ENCODE results near the gene OLR1. TPM values are rescaled to one million over a fixed set of nuclear protein-coding genes. Genes with fewer than 3 reads are reported as not detected.

Gene OLR1
- total RNA-seq, 1 experiment from 2014 or later, result not detected

DNA sequence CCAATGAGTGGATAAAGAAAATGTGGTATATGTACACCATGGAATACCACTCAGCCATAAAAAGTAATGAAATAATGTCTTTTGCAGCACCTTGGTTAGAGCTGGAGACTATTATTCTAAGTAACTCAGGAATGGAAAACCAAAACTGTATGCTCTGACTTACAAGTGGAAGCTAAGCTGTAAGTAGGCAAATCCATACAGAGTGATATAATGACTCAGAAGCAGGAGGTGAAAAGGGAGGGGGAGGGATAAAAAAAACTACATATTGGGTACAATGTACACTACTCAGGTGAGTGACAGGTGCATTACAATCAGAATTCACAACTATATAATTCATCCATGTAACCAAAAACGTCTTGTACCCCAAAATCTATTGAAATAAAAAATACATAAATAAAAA lies 58.0 kb downstream of the OLR1 start (continued):
- TF ChIP-seq PRDM15 (CRISPR knock-in tag; IDR thresholded peaks at IDR 0.05) (no peak), MYBL2 (CRISPR knock-in tag; IDR thresholded peaks at IDR 0.05) (no peak), PRRX2 (CRISPR knock-in tag; IDR thresholded peaks at IDR 0.05) (no peak), ZNF416 (CRISPR knock-in tag; IDR thresholded peaks at IDR 0.05) (no peak), FOXK1 (CRISPR knock-in tag; IDR thresholded peaks at IDR 0.05) (no peak), ZNF263 (CRISPR knock-in tag; IDR thresholded peaks at IDR 0.05; ENCODE audit: low read depth) (no peak), HMGXB4 (CRISPR knock-in tag; IDR thresholded peaks at IDR 0.05) (no peak), NR3C1 (CRISPR knock-in tag; conservative IDR thresholded peaks at IDR 0.05; ENCODE audit: low read depth) (no peak), ZNF219 (CRISPR knock-in tag; IDR thresholded peaks at IDR 0.05; ENCODE audit: borderline replicate concordance) (no peak)
- TF ChIP-seq, protein P1, sequence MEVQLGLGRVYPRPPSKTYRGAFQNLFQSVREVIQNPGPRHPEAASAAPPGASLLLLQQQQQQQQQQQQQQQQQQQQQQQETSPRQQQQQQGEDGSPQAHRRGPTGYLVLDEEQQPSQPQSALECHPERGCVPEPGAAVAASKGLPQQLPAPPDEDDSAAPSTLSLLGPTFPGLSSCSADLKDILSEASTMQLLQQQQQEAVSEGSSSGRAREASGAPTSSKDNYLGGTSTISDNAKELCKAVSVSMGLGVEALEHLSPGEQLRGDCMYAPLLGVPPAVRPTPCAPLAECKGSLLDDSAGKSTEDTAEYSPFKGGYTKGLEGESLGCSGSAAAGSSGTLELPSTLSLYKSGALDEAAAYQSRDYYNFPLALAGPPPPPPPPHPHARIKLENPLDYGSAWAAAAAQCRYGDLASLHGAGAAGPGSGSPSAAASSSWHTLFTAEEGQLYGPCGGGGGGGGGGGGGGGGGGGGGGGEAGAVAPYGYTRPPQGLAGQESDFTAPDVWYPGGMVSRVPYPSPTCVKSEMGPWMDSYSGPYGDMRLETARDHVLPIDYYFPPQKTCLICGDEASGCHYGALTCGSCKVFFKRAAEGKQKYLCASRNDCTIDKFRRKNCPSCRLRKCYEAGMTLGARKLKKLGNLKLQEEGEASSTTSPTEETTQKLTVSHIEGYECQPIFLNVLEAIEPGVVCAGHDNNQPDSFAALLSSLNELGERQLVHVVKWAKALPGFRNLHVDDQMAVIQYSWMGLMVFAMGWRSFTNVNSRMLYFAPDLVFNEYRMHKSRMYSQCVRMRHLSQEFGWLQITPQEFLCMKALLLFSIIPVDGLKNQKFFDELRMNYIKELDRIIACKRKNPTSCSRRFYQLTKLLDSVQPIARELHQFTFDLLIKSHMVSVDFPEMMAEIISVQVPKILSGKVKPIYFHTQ (CRISPR knock-in tag; IDR thresholded peaks at IDR 0.05), result no peak
- TF ChIP-seq, protein P2, sequence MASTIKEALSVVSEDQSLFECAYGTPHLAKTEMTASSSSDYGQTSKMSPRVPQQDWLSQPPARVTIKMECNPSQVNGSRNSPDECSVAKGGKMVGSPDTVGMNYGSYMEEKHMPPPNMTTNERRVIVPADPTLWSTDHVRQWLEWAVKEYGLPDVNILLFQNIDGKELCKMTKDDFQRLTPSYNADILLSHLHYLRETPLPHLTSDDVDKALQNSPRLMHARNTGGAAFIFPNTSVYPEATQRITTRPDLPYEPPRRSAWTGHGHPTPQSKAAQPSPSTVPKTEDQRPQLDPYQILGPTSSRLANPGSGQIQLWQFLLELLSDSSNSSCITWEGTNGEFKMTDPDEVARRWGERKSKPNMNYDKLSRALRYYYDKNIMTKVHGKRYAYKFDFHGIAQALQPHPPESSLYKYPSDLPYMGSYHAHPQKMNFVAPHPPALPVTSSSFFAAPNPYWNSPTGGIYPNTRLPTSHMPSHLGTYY (CRISPR knock-in tag; IDR thresholded peaks at IDR 0.05), result no peak
- TF ChIP-seq, protein P3, sequence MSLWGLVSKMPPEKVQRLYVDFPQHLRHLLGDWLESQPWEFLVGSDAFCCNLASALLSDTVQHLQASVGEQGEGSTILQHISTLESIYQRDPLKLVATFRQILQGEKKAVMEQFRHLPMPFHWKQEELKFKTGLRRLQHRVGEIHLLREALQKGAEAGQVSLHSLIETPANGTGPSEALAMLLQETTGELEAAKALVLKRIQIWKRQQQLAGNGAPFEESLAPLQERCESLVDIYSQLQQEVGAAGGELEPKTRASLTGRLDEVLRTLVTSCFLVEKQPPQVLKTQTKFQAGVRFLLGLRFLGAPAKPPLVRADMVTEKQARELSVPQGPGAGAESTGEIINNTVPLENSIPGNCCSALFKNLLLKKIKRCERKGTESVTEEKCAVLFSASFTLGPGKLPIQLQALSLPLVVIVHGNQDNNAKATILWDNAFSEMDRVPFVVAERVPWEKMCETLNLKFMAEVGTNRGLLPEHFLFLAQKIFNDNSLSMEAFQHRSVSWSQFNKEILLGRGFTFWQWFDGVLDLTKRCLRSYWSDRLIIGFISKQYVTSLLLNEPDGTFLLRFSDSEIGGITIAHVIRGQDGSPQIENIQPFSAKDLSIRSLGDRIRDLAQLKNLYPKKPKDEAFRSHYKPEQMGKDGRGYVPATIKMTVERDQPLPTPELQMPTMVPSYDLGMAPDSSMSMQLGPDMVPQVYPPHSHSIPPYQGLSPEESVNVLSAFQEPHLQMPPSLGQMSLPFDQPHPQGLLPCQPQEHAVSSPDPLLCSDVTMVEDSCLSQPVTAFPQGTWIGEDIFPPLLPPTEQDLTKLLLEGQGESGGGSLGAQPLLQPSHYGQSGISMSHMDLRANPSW (CRISPR knock-in tag; conservative IDR thresholded peaks at IDR 0.05; ENCODE audit: low read depth), result no peak

DNA sequence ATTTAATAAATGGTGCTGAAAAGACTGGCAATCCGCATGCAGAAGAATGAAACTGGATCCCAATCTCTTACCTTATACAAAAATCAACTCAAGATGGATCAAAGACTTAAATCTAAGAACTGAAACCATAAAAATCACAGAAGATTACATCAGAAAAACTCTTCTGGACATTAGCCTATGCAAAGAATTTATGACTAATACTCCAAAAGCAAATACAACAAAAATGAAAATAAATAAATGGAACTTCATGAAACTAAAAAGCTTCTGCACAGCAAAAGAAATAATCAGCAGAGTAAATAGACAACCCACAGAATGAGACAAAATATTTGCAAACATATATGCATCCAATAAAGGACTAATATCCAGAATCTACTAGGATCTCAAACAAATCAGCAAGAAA lies 58.9 kb downstream of the OLR1 start:
- CTCF ChIA-PET, result no interaction called here
- no peaks in the 10 kb centered on the region for H3K27me3 Mint-ChIP-seq (ENCODE audit: low read depth)
- POLR2A ChIA-PET, result no interaction called here
- no peak overlapping the region for H3K4me3 Mint-ChIP-seq
- no peak overlapping the region for H3K27ac Mint-ChIP-seq
- DNase-seq (ENCODE audit: low spot score), result no peak
- no peaks in the 10 kb centered on the region for H3K4me1 Mint-ChIP-seq
- peaks cover 14% of the 10 kb centered on the region for H3K9me3 Mint-ChIP-seq
- no peak for TF ChIP-seq HMGXB4 (CRISPR knock-in tag; IDR thresholded peaks at IDR 0.05)
- TF ChIP-seq ZNF423 (CRISPR knock-in tag; IDR thresholded peaks at IDR 0.05), result no peak
- TF ChIP-seq SP1 (CRISPR knock-in tag; conservative IDR thresholded peaks at IDR 0.05), result no peak
- no peak for TF ChIP-seq NFYB (CRISPR knock-in tag; conservative IDR thresholded peaks at IDR 0.05; ENCODE audit: low read depth)
- TF ChIP-seq, protein P4, sequence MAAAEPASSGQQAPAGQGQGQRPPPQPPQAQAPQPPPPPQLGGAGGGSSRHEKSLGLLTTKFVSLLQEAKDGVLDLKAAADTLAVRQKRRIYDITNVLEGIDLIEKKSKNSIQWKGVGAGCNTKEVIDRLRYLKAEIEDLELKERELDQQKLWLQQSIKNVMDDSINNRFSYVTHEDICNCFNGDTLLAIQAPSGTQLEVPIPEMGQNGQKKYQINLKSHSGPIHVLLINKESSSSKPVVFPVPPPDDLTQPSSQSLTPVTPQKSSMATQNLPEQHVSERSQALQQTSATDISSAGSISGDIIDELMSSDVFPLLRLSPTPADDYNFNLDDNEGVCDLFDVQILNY (CRISPR knock-in tag; IDR thresholded peaks at IDR 0.05), result no peak
- TF ChIP-seq, protein P5, sequence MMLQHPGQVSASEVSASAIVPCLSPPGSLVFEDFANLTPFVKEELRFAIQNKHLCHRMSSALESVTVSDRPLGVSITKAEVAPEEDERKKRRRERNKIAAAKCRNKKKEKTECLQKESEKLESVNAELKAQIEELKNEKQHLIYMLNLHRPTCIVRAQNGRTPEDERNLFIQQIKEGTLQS (CRISPR knock-in tag; conservative IDR thresholded peaks at IDR 0.05), result no peak
- TF ChIP-seq SMAD3 (CRISPR knock-in tag; IDR thresholded peaks at IDR 0.05; ENCODE audit: borderline replicate concordance), result no peak
- TF ChIP-seq FOXJ3 (CRISPR knock-in tag; IDR thresholded peaks at IDR 0.05; ENCODE audit: borderline replicate concordance), result no peak
- peaks cover 3% of the 10 kb centered on the region; the same call in 1 of the 2 replicates for H3K36me3 Mint-ChIP-seq
- ATAC-seq, result no peak
